ENCODE results near the gene APAF1. TPM values are rescaled to one million over a fixed set of nuclear protein-coding genes. Genes with fewer than 3 reads are reported as not detected.
A peak's percentile ranks its signal among the peaks of the same experiment; 100 is the strongest.

Gene APAF1
- total RNA-seq, 1 donor from 2014 or later: 24.3 TPM

DNA sequence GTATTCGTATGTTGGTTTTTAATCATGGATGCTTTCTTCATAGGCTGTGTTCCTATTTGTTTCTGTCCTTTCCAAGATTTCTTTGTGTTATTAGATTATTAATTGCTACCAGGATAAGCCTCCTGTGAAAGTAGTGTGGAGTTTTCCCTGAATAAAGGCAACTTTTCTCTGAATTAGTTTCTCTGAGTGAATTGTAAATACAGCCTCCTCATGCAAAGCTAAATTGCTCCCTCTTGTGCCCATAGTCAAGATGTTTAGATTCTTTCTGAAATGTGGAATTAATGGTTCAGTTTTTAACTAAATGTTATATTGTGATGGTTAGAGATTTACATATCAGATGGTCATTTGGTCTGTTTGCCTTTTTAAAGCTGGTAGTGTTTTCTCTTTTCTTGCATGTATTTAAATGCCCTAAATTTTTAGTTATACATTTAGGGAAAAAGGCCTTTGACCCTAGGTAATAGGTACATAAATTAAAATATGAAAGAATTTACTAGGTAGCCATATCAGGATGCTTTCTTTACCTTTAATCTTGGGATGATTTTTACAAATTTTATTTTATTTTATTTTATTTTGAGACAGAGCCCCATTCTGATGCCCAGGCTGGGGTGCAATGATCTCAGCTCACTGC is 8.9 kb downstream of the APAF1 start:
- Histone ChIP-seq H3K4me3 (no peak overlapping the region), H3K4me1 (no peaks in the 10 kb centered on the region), H3K9me3 (no peaks in the 10 kb centered on the region), H3K27me3 (ENCODE audit: low read depth) (no peaks in the 10 kb centered on the region), H3K27ac (no peak overlapping the region), H3K36me3 (peaks cover 67% of the 10 kb centered on the region)
- TF ChIP-seq, protein P1, sequence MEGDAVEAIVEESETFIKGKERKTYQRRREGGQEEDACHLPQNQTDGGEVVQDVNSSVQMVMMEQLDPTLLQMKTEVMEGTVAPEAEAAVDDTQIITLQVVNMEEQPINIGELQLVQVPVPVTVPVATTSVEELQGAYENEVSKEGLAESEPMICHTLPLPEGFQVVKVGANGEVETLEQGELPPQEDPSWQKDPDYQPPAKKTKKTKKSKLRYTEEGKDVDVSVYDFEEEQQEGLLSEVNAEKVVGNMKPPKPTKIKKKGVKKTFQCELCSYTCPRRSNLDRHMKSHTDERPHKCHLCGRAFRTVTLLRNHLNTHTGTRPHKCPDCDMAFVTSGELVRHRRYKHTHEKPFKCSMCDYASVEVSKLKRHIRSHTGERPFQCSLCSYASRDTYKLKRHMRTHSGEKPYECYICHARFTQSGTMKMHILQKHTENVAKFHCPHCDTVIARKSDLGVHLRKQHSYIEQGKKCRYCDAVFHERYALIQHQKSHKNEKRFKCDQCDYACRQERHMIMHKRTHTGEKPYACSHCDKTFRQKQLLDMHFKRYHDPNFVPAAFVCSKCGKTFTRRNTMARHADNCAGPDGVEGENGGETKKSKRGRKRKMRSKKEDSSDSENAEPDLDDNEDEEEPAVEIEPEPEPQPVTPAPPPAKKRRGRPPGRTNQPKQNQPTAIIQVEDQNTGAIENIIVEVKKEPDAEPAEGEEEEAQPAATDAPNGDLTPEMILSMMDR (IDR thresholded peaks at IDR 0.05): peak; percentile 64
- DNase-seq (no peak), ATAC-seq (peak in 1 of 2 donors; percentile 59)
- intact Hi-C loops (cut with DNase I): no loop called here

DNA sequence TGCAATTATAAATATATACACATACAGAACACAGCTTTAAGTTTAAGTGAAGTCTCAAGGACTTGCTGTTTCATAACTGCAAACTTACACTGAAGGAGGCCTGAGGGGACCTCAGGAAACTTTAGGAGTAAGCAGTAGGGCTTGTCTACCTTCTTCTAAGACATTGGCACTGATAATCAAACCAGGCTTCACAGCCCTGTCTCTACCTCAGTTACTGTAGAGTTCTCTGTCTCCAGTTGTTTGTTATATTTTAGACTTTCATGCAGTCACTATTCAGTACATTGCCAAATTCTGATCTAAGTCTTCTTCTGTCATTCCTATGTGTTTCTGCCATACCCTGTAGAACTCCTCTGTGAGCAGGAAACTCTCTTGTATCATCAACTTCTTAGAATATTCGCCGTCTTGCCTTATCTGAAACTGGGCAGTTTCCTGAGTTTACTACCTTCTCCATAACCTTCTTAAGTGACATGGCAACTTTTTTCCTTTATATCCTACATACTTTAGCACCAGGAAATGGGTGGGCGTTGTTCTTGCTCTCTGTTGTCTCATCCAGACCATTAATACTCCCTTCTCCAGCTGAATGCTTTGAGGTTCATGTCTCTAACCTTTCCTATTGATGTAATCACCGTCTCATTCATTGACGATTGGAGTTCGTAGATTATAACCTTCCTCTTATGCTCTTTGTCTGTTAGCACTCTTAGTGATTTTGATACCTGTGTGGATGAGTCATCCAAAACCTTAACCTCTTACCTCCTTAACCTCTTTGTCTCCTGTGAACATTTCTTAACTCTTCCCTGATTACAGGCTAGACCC is 11.4 kb downstream of the APAF1 start:
- no peak for ATAC-seq
- no peak for DNase-seq
- H3K9me3 ChIP-seq: no peaks in the 10 kb centered on the region
- no peak overlapping the region for H3K27ac ChIP-seq
- TF ChIP-seq, protein P1 (IDR thresholded peaks at IDR 0.05): no peak
- peaks cover 68% of the 10 kb centered on the region for H3K36me3 ChIP-seq
- no peak overlapping the region for H3K4me3 ChIP-seq
- H3K27me3 ChIP-seq (ENCODE audit: low read depth): no peaks in the 10 kb centered on the region
- H3K4me1 ChIP-seq: no peaks in the 10 kb centered on the region
- intact Hi-C loops (cut with DNase I): no loop called here

DNA sequence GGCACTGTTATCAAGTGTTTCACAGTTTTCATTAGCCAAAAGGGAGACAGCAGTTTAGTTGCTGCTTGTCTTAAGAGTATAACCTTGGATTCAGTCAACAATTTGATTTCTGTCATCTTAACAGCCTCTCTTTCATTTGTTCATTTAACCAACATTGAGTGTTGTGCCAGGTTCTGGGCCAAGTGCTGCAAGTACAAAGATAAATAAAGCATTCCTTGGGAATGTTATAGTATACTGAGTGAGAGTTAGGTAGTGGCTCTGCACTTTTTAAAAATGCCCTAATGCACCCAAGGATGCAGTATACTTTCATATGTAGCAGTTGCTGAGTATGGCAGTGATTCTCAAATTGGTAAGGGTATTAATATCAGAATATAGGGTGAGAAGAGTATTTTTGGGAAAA is 15.4 kb downstream of the APAF1 start:
- TF ChIP-seq, protein P1 (IDR thresholded peaks at IDR 0.05): no peak
- Histone ChIP-seq H3K4me3 (no peak overlapping the region), H3K27ac (no peak overlapping the region), H3K9me3 (no peaks in the 10 kb centered on the region), H3K36me3 (peaks cover 91% of the 10 kb centered on the region), H3K4me1 (no peaks in the 10 kb centered on the region), H3K27me3 (ENCODE audit: low read depth) (no peaks in the 10 kb centered on the region)
- ATAC-seq (peak in 1 of 2 donors; percentile 52), DNase-seq (no peak)
- intact Hi-C loops (cut with DNase I): no loop called here

DNA sequence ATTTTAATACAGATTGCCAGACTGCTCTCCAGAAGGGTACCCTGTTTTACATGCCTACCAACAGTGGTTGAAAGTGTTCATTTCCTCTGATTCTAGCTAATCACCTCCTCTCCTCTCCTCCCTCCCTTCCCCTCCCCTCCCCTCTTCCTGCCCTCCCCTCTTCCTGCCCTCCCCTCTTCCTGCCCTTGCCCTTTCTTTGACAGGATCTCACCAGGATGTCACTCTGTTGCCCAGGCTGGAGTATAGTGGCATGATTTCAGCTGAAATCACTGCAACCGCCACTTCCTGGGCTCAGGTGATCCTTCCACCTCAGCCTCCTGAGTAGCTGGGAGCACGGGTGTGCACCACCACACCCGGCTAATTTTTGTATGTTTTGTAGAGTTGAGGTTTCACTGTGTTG is 24.7 kb downstream of the APAF1 start:
- Histone ChIP-seq H3K9me3 (no peaks in the 10 kb centered on the region), H3K27me3 (ENCODE audit: low read depth) (no peaks in the 10 kb centered on the region), H3K27ac (no peak overlapping the region), H3K4me1 (no peaks in the 10 kb centered on the region), H3K4me3 (no peak overlapping the region), H3K36me3 (peaks cover 80% of the 10 kb centered on the region)
- intact Hi-C loops (cut with DNase I): no loop called here
- TF ChIP-seq, protein P1 (IDR thresholded peaks at IDR 0.05): no peak
- DNase-seq (no peak), ATAC-seq (no peak)

DNA sequence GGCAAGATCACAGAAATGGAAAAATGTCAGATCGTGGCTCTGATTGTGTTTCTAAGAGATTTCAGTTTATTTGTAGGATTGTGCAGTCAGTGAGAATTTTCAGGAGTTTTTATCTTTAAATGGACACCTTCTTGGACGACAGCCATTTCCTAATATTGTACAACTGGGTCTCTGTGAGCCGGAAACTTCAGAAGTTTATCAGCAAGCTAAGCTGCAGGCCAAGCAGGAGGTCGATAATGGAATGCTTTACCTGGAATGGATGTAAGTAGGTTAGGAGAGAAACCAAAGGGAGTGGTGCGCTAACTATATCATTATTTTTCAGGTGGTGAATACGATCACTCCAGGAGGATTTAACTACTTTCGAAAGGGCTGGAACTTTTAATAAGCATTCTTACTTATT is 26.4 kb downstream of the APAF1 start:
- Histone ChIP-seq H3K4me3 (no peak overlapping the region), H3K4me1 (no peaks in the 10 kb centered on the region), H3K27me3 (ENCODE audit: low read depth) (no peaks in the 10 kb centered on the region), H3K9me3 (no peaks in the 10 kb centered on the region), H3K36me3 (peaks cover 79% of the 10 kb centered on the region), H3K27ac (no peak overlapping the region)
- TF ChIP-seq, protein P1 (IDR thresholded peaks at IDR 0.05): no peak
- DNase-seq (no peak), ATAC-seq (no peak)
- intact Hi-C loops (cut with DNase I): no loop called here

All from lower lobe of right lung (tissue), 2 donors.